GM12878 (cell line): ENCODE data around the gene EXO1. TPM values are rescaled to one million over a fixed set of nuclear protein-coding genes. Genes with fewer than 3 reads are reported as not detected.

Experiments
- polyA plus RNA-seq, 11 experiments: library from polyadenylated mRNA; depleted of rRNA in 4 of 11; unstranded in 6 of 11; stranded (reverse) in 5 of 11; fragments of >200 nt; fragmentation: Nextera tagmentation in 4 of 11; fragmentation: Illumina TruSeq in 1 of 11; extraction: Ambion mirVana in 4 of 11; extraction: Trizol in 1 of 11; gene quantifications; 1 replicate in 1 of 11; 2 replicates in 10 of 11; pipeline versions ENCODE4 v1.2.1 to v1.2.3, GENCODE V29; 2011 to 2016; ENCODE audit warnings: inconsistent platforms in 2 of 11, missing spikeins in 2 of 11, low read depth in 1 of 11
- total RNA-seq, 4 experiments: library from RNA; depleted of rRNA in 3 of 4; stranded (reverse); fragments of >200 nt in 3 of 4; fragmentation: Illumina TruSeq in 1 of 4; extraction: Trizol in 1 of 4; gene quantifications; 2 replicates each; pipeline versions ENCODE4 v1.2.1 to v1.2.3, GENCODE V29; 2013 to 2021

EXO1 gene
- total and polyA plus RNA-seq, 10 of the 15 experiments (the other 5 are each of a cell fraction or from before 2014, with no cell fraction given): 8.7 to 43.4 (median 30.6) TPM

Other genes with a start within 250 kb of the EXO1 start
- 9.6 TPM in 2 replicates for gene CHML, start 207.8 kb upstream of the EXO1 start, total RNA-seq (2014; rRNA removed)
- 13.5 and 13.8 TPM in 2 replicates for gene CHML, start 207.8 kb upstream of the EXO1 start, total RNA-seq (2014; rRNA removed; fragmentation: Illumina TruSeq; extraction: Trizol)
- gene CHML, start 207.8 kb upstream of the EXO1 start, total RNA-seq (2021): 12.4 and 15.5 TPM in 2 replicates
- 2.8 and 4.0 TPM in 2 replicates for gene CHML, start 207.8 kb upstream of the EXO1 start, polyA plus RNA-seq (2011; rRNA removed)
- gene CHML, start 207.8 kb upstream of the EXO1 start, polyA plus RNA-seq (2014; fragmentation: Illumina TruSeq; extraction: Trizol): 9.8 and 11.6 TPM in 2 replicates
- 1 to 10 TPM; 2.0 to 2.4 TPM for gene CHML, start 207.8 kb upstream of the EXO1 start, polyA plus RNA-seq (2014; fragmentation: Nextera tagmentation; extraction: Ambion mirVana)
- gene CHML, start 207.8 kb upstream of the EXO1 start, polyA plus RNA-seq (2014; rRNA removed): 5.3 and 5.4 TPM in 2 replicates
- 1 to 10 TPM; 2.8 to 6.6 TPM for gene CHML, start 207.8 kb upstream of the EXO1 start, polyA plus RNA-seq (2016; fragmentation: Nextera tagmentation; extraction: Ambion mirVana)
- 9.6 and 12.0 TPM in 2 replicates for gene OPN3, start 207.8 kb upstream of the EXO1 start, total RNA-seq (2014; rRNA removed)
- gene OPN3, start 207.8 kb upstream of the EXO1 start, total RNA-seq (2014; rRNA removed; fragmentation: Illumina TruSeq; extraction: Trizol): 8.8 and 9.3 TPM in 2 replicates
- gene OPN3, start 207.8 kb upstream of the EXO1 start, total RNA-seq (2021): 7.6 and 8.3 TPM in 2 replicates
- 0.26 and 0.78 TPM in 2 replicates for gene OPN3, start 207.8 kb upstream of the EXO1 start, polyA plus RNA-seq (2011; rRNA removed)
- 9.3 and 15.1 TPM in 2 replicates for gene OPN3, start 207.8 kb upstream of the EXO1 start, polyA plus RNA-seq (2014; fragmentation: Illumina TruSeq; extraction: Trizol)
- gene OPN3, start 207.8 kb upstream of the EXO1 start, polyA plus RNA-seq (2014; fragmentation: Nextera tagmentation; extraction: Ambion mirVana): 1 to 10 TPM; 1.3 to 3.9 TPM
- 7.2 and 7.4 TPM in 2 replicates for gene OPN3, start 207.8 kb upstream of the EXO1 start, polyA plus RNA-seq (2014; rRNA removed)
- 10 to 100 TPM in 1 of 2 experiments, 1 to 10 TPM in 1; 5.2 to 12.2 TPM for gene OPN3, start 207.8 kb upstream of the EXO1 start, polyA plus RNA-seq (2016; fragmentation: Nextera tagmentation; extraction: Ambion mirVana)
- gene WDR64, start 195.9 kb upstream of the EXO1 start, total RNA-seq (2014; rRNA removed): not detected in 2 replicates
- gene WDR64, start 195.9 kb upstream of the EXO1 start, total RNA-seq (2014; rRNA removed; fragmentation: Illumina TruSeq; extraction: Trizol): not detected in 2 replicates
- not detected in 2 replicates for gene WDR64, start 195.9 kb upstream of the EXO1 start, total RNA-seq (2021)
- not detected in 2 replicates for gene WDR64, start 195.9 kb upstream of the EXO1 start, polyA plus RNA-seq (2011; rRNA removed)
- gene WDR64, start 195.9 kb upstream of the EXO1 start, polyA plus RNA-seq (2014; fragmentation: Illumina TruSeq; extraction: Trizol): 0.01 TPM in 1 of 2 replicates, not detected in the other
- not detected for gene WDR64, start 195.9 kb upstream of the EXO1 start, polyA plus RNA-seq (2014; fragmentation: Nextera tagmentation; extraction: Ambion mirVana)
- not detected in 2 replicates for gene WDR64, start 195.9 kb upstream of the EXO1 start, polyA plus RNA-seq (2014; rRNA removed)
- gene WDR64, start 195.9 kb upstream of the EXO1 start, polyA plus RNA-seq (2016; fragmentation: Nextera tagmentation; extraction: Ambion mirVana): not detected
- gene BECN2, start 109.6 kb downstream of the EXO1 start, total RNA-seq (2014; rRNA removed): not detected in 2 replicates
- gene BECN2, start 109.6 kb downstream of the EXO1 start, total RNA-seq (2014; rRNA removed; fragmentation: Illumina TruSeq; extraction: Trizol): not detected in 2 replicates
- not detected in 2 replicates for gene BECN2, start 109.6 kb downstream of the EXO1 start, total RNA-seq (2021)
- not detected in 2 replicates for gene BECN2, start 109.6 kb downstream of the EXO1 start, polyA plus RNA-seq (2011; rRNA removed)
- gene BECN2, start 109.6 kb downstream of the EXO1 start, polyA plus RNA-seq (2014; fragmentation: Illumina TruSeq; extraction: Trizol): not detected in 2 replicates
- gene BECN2, start 109.6 kb downstream of the EXO1 start, polyA plus RNA-seq (2014; fragmentation: Nextera tagmentation; extraction: Ambion mirVana): not detected
- gene BECN2, start 109.6 kb downstream of the EXO1 start, polyA plus RNA-seq (2014; rRNA removed): not detected in 2 replicates
- gene BECN2, start 109.6 kb downstream of the EXO1 start, polyA plus RNA-seq (2016; fragmentation: Nextera tagmentation; extraction: Ambion mirVana): not detected
- gene MAP1LC3C, start 150.9 kb downstream of the EXO1 start, total RNA-seq (2014; rRNA removed): not detected in 2 replicates
- gene MAP1LC3C, start 150.9 kb downstream of the EXO1 start, total RNA-seq (2014; rRNA removed; fragmentation: Illumina TruSeq; extraction: Trizol): not detected in 2 replicates
- gene MAP1LC3C, start 150.9 kb downstream of the EXO1 start, total RNA-seq (2021): not detected in 2 replicates
- gene MAP1LC3C, start 150.9 kb downstream of the EXO1 start, polyA plus RNA-seq (2011; rRNA removed): 0.19 and 0.40 TPM in 2 replicates
- gene MAP1LC3C, start 150.9 kb downstream of the EXO1 start, polyA plus RNA-seq (2014; fragmentation: Illumina TruSeq; extraction: Trizol): not detected in 2 replicates
- gene MAP1LC3C, start 150.9 kb downstream of the EXO1 start, polyA plus RNA-seq (2014; fragmentation: Nextera tagmentation; extraction: Ambion mirVana): not detected
- gene MAP1LC3C, start 150.9 kb downstream of the EXO1 start, polyA plus RNA-seq (2014; rRNA removed): not detected in 2 replicates
- not detected for gene MAP1LC3C, start 150.9 kb downstream of the EXO1 start, polyA plus RNA-seq (2016; fragmentation: Nextera tagmentation; extraction: Ambion mirVana)